ENCODE measurements around the gene ZSCAN31.

Gene ZSCAN31

DNA sequence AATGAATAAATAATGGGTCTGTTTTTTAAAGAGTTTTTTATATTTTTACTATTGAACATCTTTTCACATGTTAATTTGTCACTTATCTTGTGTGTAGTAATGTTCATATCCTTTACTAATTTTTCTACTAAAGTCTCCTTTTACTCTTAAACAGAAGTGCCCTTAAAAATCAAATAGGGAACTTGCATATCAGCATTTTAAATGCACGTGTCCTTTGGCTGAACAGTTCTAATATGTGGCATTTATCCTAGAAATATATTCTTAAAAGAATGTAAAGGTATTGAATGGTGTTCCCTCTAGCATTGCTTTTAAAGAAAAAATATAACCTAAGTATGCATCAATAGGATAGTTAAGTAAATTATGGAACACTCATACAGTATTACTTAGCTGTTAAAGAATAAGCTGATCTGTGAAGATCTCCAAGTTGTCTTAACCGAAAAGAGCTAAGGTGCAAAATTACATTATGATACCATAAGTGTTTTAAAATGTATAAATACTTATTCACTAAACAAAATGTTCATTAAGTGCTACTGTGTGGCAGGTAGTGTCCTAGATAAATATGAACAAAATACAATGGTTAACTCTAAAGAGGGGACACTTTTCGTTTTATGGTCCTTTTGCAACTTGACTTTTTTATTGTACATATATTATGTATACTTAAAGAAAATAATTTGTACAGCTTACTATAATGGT is 55.2 kb downstream of the ZSCAN31 start:
- no peak for DNase-seq (ENCODE audit: low read depth, low spot score)
- TF ChIP-seq, protein P1, sequence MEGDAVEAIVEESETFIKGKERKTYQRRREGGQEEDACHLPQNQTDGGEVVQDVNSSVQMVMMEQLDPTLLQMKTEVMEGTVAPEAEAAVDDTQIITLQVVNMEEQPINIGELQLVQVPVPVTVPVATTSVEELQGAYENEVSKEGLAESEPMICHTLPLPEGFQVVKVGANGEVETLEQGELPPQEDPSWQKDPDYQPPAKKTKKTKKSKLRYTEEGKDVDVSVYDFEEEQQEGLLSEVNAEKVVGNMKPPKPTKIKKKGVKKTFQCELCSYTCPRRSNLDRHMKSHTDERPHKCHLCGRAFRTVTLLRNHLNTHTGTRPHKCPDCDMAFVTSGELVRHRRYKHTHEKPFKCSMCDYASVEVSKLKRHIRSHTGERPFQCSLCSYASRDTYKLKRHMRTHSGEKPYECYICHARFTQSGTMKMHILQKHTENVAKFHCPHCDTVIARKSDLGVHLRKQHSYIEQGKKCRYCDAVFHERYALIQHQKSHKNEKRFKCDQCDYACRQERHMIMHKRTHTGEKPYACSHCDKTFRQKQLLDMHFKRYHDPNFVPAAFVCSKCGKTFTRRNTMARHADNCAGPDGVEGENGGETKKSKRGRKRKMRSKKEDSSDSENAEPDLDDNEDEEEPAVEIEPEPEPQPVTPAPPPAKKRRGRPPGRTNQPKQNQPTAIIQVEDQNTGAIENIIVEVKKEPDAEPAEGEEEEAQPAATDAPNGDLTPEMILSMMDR (IDR thresholded peaks at IDR 0.05; ENCODE audit: low read depth, low read length) = no peak
- in situ Hi-C loops (cut with HindIII; ENCODE audit: low sequenced_read_pairs) = no loop called here
- peak overlapping the region; percentile 66 for H3K4me3 ChIP-seq (ENCODE audit: low read depth, low read length)

DNA sequence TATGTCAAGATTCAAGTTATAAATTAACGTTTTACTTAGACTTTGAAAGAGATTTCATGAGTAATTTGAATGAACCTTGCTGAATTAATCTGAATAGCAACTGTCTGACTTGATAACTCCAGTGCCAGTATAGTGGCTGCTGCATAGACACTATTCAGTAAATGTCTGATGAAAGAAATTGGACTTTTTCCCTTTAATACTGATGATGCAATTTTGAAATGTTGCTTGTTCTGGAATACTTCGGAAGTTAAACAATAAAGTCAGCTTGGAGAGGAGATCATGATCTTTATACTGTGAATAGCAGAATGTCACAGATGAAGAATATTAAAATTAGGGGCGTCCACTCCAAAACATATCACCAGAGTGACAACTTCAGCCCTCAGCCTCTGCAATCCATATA is 58.2 kb downstream of the ZSCAN31 start:
- TF ChIP-seq, protein P1 (IDR thresholded peaks at IDR 0.05; ENCODE audit: low read depth, low read length) = no peak
- in situ Hi-C loops (cut with HindIII; ENCODE audit: low sequenced_read_pairs) = no loop called here
- no peak for DNase-seq (ENCODE audit: low read depth, low spot score)
- no peak overlapping the region for H3K4me3 ChIP-seq (ENCODE audit: low read depth, low read length)

DNA sequence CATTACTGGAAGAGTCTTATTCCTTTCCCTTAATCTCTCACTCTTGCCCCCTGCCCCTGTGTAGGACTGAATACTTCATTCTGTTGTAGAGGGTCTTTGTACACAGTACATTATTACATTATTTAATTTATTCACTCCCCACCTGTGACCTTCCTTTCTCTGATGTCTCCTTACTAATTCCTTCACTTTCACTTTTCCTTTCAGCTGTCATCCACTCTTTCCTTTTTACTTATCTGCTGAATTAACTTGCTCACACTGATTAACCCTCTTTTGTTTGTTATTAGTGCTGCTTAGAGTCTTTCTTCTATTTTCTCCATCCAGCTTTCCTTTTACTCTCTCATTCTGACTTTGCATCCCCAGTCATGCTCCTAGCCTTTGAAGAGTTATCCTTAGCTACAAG is 61.1 kb downstream of the ZSCAN31 start:
- DNase-seq (ENCODE audit: low read depth, low spot score) = no peak
- in situ Hi-C loops (cut with HindIII; ENCODE audit: low sequenced_read_pairs) = no loop called here
- TF ChIP-seq, protein P1 (IDR thresholded peaks at IDR 0.05; ENCODE audit: low read depth, low read length) = no peak
- no peak overlapping the region for H3K4me3 ChIP-seq (ENCODE audit: low read depth, low read length)

Measured in astrocyte of the spinal cord (primary cell).